Measurements from ENCODE around the gene PLOD3.
A peak's percentile ranks its signal among the peaks of the same experiment; 100 is the strongest.

The PLOD3 gene

GRCh38 chr7:101163279-101164070 is 53.9 kb downstream of the PLOD3 start:
- peak; percentile 29 for DNase-seq

- DNase-seq, result peak; percentile 40
Measured at GRCh38 chr7:101162551-101163278, 54.7 kb downstream of the PLOD3 start.

GRCh38 chr7:101161692-101162471 is 55.5 kb downstream of the PLOD3 start:
- DNase-seq, result no peak

GRCh38 chr7:101160910-101161309 is 56.5 kb downstream of the PLOD3 start:
- DNase-seq, result no peak

- no peak for DNase-seq
Measured at GRCh38 chr7:101159696-101160674, 57.4 kb downstream of the PLOD3 start.

GRCh38 chr7:101156866-101157589 is 60.4 kb downstream of the PLOD3 start:
- DNase-seq, result no peak

GRCh38 chr7:101156277-101156676 is 61.1 kb downstream of the PLOD3 start:
- DNase-seq, result no peak

Measured in stimulated activated CD8-positive, alpha-beta memory T cell treated with anti-CD3 and anti-CD28 coated beads, Interleukin-4, amount 100 ng/mL, for 48 hours (primary cell).